ENCODE measurements around the gene DMAC2L.
A peak's percentile ranks its signal among the peaks of the same experiment; 100 is the strongest.
"Not testable (repeated sequence)": the region's sequence is repeated elsewhere in the genome, so short reads cannot be mapped to it uniquely, and the experiment has no call there.

Gene DMAC2L

GRCh38 chr14:50331596-50331995 is 19.5 kb downstream of the DMAC2L start:
- no peak for DNase-seq

DNA sequence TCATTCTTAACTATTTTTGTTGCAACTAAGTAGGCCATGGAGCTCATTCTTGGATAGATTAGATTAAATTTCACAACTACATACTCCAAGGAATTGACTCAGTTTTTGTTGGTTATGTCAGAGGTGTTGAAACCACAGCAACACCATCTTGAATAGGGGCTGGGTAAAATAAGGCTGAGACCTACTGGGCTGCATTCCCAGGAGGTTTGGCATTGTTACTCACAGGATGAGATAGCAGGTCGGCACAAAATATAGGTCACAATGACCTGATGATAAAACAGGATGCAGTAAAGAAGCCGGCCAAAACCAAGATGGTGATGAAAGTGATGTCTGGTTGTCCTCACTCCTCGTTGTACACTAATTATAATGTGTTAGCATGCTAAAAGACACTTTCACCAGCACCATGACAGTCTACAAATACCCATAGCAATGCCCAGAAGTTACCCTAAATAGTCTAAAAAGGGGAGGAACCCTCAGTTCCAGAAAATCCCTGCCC is 20.9 kb downstream of the DMAC2L start:
- DNase-seq: no peak

- no peak for DNase-seq
These were observed 22.1 kb downstream of the DMAC2L start for GRCh38 chr14:50334211-50334610.

DNA sequence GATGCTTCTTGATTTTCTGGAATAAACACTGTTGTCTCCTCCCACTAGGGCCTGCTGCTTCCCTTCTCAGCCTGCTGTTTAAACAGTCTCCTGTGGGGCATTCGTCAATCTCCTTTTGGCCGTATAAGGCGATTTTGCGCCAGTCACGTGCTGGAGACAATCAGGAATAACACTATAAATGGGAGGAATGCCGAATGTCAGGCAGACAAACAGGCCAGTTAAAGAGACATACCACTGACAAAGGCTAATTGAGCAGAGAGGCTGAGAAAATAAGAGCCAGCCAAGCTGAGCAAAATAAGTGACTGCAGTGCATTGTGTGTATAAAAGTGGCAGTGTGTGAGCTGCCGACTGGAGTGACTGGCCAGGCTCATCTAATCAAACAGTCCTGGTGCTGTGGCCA is 23.3 kb downstream of the DMAC2L start:
- DNase-seq: no peak

DNA sequence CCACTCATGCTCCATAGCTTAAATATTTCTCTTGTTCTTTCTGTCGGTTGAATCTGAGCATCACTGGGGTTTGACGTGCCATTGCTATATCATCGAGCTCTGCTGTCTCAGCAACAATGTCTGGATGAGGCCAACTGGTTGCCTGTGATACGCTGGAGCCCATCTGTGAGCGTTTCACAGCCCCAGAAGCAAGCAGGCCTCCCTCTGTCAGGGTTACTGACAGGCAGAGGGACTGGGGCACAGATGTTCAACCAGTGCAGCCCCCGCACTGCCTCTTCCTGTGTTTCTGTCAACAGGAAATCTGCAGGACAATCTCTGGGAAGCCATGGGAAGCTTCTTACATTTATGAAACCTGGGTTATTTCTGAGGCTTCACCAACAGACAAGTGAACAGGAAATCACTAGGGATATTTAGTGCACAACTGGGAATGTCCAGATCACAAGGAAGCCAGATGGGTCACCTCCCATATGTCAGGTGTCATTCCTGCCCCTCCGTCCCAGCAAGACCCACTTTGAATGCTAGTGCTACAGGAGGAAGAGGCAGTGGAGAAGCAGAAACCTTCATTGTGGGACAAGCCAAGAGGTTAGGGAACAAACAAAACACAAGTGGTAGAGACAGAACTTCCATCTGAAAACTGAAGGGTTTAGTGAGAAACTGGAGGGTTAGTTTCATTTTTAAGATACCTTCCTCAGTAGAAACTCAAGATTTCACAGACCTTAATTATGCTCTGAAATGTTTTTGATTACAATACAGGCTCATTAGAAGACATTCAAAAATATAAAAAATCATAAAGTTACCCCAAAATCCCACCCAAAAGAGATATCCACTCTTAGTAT is 24.1 kb downstream of the DMAC2L start:
- DNase-seq: no peak

DNA sequence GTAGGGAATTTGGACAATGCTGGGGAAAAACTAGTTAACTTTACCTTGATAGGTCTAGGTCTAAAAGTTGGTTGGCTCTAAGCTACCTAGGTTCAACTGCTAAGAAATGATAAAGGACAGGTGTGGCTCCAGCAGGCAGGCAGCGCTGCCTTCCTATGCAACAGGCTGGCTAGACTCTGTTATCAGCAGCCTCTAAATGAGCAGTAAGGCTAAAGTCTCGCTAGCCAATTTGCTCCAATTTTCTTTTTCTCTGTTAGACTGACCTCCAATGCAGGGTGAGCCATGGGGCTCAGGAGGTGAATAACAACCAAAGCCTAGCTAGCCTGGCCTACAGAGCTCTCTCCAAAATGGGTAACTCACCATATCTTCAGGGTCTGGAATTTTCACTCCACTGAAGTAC is 26.5 kb downstream of the DMAC2L start:
- no peak for DNase-seq

GRCh38 chr14:50339178-50339804 is 27.2 kb downstream of the DMAC2L start:
- no peak for DNase-seq

GRCh38 chr14:50340045-50340444 is 27.9 kb downstream of the DMAC2L start:
- no peak for DNase-seq

GRCh38 chr14:50340963-50341362 is 28.8 kb downstream of the DMAC2L start:
- peak; percentile 9 for DNase-seq

DNA sequence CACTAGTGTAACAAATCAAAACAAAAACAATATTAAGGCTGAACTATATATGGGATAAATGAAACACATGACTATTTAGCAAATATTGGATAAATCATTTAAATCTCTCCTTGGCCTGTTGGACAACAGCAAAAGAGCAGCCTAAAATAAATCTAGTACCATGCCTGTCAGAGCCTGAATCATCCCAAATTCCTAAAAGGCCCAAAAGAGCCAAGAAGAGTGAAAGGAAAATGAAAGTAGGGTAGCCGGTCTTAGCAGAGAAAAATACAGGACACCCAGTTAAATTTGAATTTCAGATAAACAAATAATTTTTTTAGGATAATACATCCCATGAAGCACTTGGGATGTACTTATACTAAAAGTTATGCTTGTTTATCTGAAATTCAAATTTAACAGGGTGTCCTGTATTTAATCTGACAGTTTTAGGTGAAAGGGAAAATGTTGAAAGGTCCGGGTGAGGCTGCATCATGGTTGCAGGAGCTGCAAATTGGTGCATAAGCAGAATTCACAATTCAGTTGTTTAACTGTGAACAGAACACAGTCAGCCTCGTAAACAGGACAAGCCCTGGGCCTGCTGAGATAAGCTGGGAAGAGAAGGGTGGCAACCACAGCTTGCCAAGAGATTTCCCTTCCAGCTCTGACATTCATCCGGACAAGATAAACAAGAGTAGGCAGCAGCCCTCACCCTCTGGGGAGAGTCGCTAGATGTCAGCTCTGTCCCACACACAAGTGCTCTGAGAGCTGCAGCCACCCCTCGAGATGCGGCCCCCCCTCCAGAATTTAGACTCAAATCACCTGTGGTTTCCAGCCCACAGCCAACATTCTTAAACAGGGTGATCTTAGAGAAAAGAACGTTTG is 30.3 kb downstream of the DMAC2L start:
- DNase-seq: peak; percentile 58

GRCh38 chr14:50343434-50343833 is 31.3 kb downstream of the DMAC2L start:
- no peak for DNase-seq

GRCh38 chr14:50344116-50344775 is 32.1 kb downstream of the DMAC2L start:
- DNase-seq: peak; percentile 43

DNA sequence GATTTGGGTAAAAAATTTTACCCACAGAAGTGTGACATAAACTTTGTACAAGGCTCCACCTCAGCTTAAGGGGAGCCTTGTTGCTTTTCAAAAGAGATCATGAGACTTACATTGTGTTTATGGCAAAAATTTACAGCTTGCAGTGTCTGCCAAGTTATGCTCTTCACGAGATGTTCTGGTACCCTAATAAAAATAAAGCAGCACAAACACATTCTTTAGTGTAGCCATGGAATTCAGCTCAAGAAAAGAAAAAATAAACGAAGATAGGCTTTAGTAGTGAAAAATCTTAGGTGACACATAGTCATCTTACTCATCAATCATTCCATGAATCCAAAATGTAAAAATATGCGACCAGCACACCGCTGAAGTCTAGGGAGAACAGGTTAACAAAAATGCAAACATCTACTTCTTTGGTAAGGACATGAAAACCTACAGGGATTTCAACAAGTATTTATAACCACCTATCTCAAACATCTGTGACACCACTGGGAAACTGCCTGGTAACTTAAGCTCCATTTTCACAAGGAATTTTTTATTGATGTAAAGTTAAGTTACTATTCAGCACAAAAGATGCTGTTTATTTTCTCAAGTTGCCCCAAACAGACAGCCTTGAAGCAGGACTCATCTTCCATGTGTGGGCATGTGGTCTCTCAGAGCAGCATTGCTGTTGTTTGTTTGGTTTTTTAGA is 32.9 kb downstream of the DMAC2L start:
- no peak for DNase-seq

DNA sequence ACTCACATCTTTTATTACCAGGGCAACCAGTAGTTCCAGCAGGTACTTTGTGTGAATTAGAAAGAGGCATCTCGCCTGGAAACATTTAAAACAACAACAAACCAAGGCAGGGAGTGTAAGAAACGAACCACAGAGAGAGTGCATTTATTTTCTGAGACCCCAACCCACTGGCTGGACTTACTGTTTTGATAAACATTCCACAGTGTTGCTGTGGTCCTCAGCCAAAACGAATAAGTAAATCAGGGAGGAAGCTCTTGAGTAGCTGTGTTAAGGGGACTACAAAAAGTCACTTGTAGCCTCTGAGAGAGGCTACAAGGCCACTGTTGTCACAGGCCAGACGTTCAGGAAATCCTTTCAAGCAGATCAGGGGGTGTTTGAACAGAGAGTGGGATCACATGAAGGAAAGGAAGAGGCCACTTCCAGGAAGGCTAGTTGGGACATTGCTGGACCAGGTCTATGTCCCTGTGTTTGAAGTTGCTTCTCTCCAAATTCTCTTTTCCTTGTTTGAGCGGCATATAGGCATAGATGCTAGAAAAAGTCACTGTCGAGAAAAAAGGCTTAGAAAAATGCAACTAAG is 33.8 kb downstream of the DMAC2L start:
- no peak for DNase-seq

GRCh38 chr14:50347521-50347920 is 35.4 kb downstream of the DMAC2L start:
- DNase-seq: no peak

GRCh38 chr14:50348933-50349332 is 36.8 kb downstream of the DMAC2L start:
- no peak for DNase-seq

DNA sequence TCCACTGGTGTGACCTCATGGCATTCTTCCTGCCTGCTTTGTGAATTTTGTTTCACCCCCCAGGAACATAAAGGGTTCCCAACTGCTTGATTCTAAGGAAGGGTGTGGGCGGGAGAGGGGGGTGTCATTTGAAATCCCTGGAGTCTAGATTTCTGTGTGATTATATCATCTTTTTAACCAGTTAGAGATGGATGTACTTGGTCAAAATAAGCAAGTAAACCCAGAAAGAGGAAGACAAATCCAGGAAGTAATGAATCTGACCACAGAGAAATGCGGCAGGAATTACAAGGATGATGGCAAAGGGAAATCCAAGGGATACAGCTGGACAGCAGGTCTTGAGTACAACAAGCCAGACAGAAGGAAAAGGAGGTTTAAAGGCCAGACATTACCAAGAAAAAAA is 38.9 kb downstream of the DMAC2L start:
- DNase-seq: no peak

GRCh38 chr14:50352584-50352983 is 40.5 kb downstream of the DMAC2L start:
- DNase-seq: no peak

DNA sequence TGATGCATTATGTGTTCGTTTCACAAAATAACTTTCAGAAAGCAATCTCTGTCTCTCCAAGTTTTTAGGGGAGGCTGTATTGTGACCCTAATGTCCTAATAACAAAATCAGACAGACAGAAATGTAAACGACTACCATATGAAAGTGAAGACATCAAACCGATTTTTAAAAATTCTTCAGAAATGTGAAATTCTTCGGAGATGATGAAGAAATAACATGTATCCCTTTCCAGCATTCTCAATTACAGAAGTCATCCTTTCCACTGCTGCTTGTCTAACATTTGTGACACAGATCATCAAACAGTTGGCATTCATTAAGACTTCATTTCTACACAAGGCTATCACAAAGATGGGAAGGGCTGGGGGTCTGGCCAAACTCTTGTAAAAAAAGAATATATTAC is 41.0 kb downstream of the DMAC2L start:
- no peak for DNase-seq

- no peak for DNase-seq
These were observed 42.4 kb downstream of the DMAC2L start for GRCh38 chr14:50354527-50354926.

- DNase-seq: no peak
These were observed 43.6 kb downstream of the DMAC2L start for GRCh38 chr14:50355692-50356091.

- DNase-seq: not testable (repeated sequence)
These were observed 44.2 kb downstream of the DMAC2L start for GRCh38 chr14:50356283-50356682.

Data from CD4-positive, alpha-beta T cell treated with Interleukin-6 for 4 hours (primary cell).